B cell (primary cell): Measurements from ENCODE around the gene TMEM106B. TPM values are rescaled to one million over a fixed set of nuclear protein-coding genes. Genes with fewer than 3 reads are reported as not detected.

ENCODE experiments used
- ATAC-seq: fragments of 200-7000 bp; cut with Tn5 transposase; one replicate; pipeline ENCODE4 v1.10.0; 2021; ENCODE audit warnings: low read depth, mild to moderate bottlenecking, moderate number of reproducible peaks, moderate library complexity
- CTCF ChIA-PET: fragments of 350-600 bp; sonication (Branson Sonifier 250); formaldehyde crosslinking; loops from one replicate; lab custom pipeline; 2021; ENCODE audit warnings: antibody characterized with exemption, inconsistent platforms; lab: Charles Lee
- POLR2A ChIA-PET: fragments of 350-600 bp; sonication (Branson Sonifier 250); formaldehyde crosslinking; loops from one replicate; lab custom pipeline; 2021; ENCODE audit warnings: antibody characterized with exemption; lab: Charles Lee
- DNase-seq: peaks from one replicate; pipeline ENCODE4 v3.0.0; 2013
- H2AFZ ChIP-seq: 2 replicates; pipeline ENCODE4 v1.6.1; 2012; ENCODE audit warnings: mild to moderate bottlenecking, low read depth, low read length; ENCODE audit not compliant: insufficient read depth, poor library complexity, severe bottlenecking
- H3K27ac ChIP-seq, 2 donors: 1 replicate in 1 of 2; 2 replicates in 1 of 2; pipeline ENCODE4 v1.5.1; 2012 to 2013; ENCODE audit warnings: low read length in 2 of 2, mild to moderate bottlenecking in 2 of 2, moderate library complexity in 1 of 2
- H3K27me3 ChIP-seq, 4 experiments: fragments of 200-600 bp in 1 of 4; sonication (generic) in 1 of 4; replicated peaks in 1 of 4; 1 replicate in 2 of 4; 2 replicates in 2 of 4; pipeline versions ENCODE4 v1.6.1 to v1.7.0; 2013 to 2016; ENCODE audit warnings: low read length in 3 of 4, mild to moderate bottlenecking in 2 of 4, mixed read lengths in 1 of 4, moderate library complexity in 1 of 4; ENCODE audit not compliant: insufficient read depth in 4 of 4, control insufficient read depth in 3 of 4; ENCODE audit errors: control extremely low read depth in 1 of 4
- H3K36me3 ChIP-seq, 2 experiments: replicated peaks in 1 of 2; 1 replicate in 1 of 2; 2 replicates in 1 of 2; pipeline versions ENCODE4 v1.6.1 to v1.7.1; 2013; ENCODE audit warnings: low read length in 1 of 2; ENCODE audit not compliant: insufficient read depth in 2 of 2, control insufficient read depth in 1 of 2; ENCODE audit errors: control extremely low read depth in 1 of 2, extremely low read depth in 1 of 2
- H3K4me1 ChIP-seq, 2 donors: fragments of 200-600 bp in 1 of 2; sonication (generic) in 1 of 2; 1 replicate in 1 of 2; 2 replicates in 1 of 2; pipeline versions ENCODE4 v1.5.1 to v1.6.1; 2013 to 2017; ENCODE audit warnings: low read length in 2 of 2; ENCODE audit not compliant: control insufficient read depth in 2 of 2, insufficient read depth in 2 of 2
- H3K4me2 ChIP-seq: replicated peaks from 2 replicates; pipeline ENCODE3; 2012; ENCODE audit warnings: mild to moderate bottlenecking, low read depth, low read length; ENCODE audit not compliant: poor library complexity, severe bottlenecking
- H3K4me3 ChIP-seq, 5 experiments: fragments of 200-600 bp in 1 of 5; sonication (generic) in 1 of 5; 1 replicate in 3 of 5; 2 replicates in 2 of 5; pipeline versions ENCODE4 v1.5.1 to v1.7.0; 2011 to 2016; ENCODE audit warnings: low read length in 4 of 5, mild to moderate bottlenecking in 4 of 5, low read depth in 2 of 5, control low read depth in 1 of 5, moderate library complexity in 1 of 5; ENCODE audit not compliant: insufficient read depth in 1 of 5; ENCODE audit errors: control extremely low read depth in 1 of 5, extremely low read depth in 1 of 5
- H3K79me2 ChIP-seq: fragments of 200-600 bp; sonication (generic); one replicate; pipeline ENCODE4 v1.6.0; 2016; ENCODE audit warnings: low read length; ENCODE audit not compliant: control insufficient read depth, insufficient read depth
- H3K9ac ChIP-seq: fragments of 200-600 bp; sonication (generic); 2 replicates; pipeline ENCODE4 v1.6.1; 2017; ENCODE audit warnings: mild to moderate bottlenecking, low read length, moderate library complexity
- H3K9me3 ChIP-seq, 3 donors: one replicate each; pipeline versions ENCODE4 v1.6.1 to v1.7.1; 2013; ENCODE audit warnings: low read length in 2 of 3; ENCODE audit not compliant: control insufficient read depth in 2 of 3, insufficient read depth in 1 of 3; ENCODE audit errors: control extremely low read depth in 1 of 3
- H4K20me1 ChIP-seq: 2 replicates; pipeline ENCODE4 v1.6.0; 2012; ENCODE audit warnings: mild to moderate bottlenecking, low read length; ENCODE audit not compliant: insufficient read depth, control insufficient read depth, poor library complexity, severe bottlenecking
- H3K27ac Mint-ChIP-seq: one replicate; pipeline ENCODE4 v1.8.0; 2021; ENCODE audit warnings: mixed read lengths
- H3K27me3 Mint-ChIP-seq: one replicate; pipeline ENCODE4 v1.8.0; 2021; ENCODE audit warnings: mixed read lengths
- H3K4me1 Mint-ChIP-seq: one replicate; pipeline ENCODE4 v1.8.0; 2021; ENCODE audit warnings: mixed read lengths
- H3K4me3 Mint-ChIP-seq: one replicate; pipeline ENCODE4 v1.8.0; 2021; ENCODE audit warnings: mixed read lengths
- H3K9me3 Mint-ChIP-seq: one replicate; pipeline ENCODE4 v1.8.0; 2022; ENCODE audit warnings: mixed read lengths; ENCODE audit not compliant: insufficient read depth
- CTCF ChIP-seq: fragments of 200-600 bp; IDR thresholded peaks from one replicate; pipeline ENCODE4 v1.8.0; 2022; ENCODE audit warnings: antibody characterized with exemption, mild to moderate bottlenecking
- EZH2 ChIP-seq: IDR thresholded peaks from 2 replicates; pipeline ENCODE4 v1.6.1; 2012; ENCODE audit warnings: borderline replicate concordance, low read depth, mild to moderate bottlenecking, moderate library complexity, low read length; ENCODE audit not compliant: insufficient read depth, poor library complexity, severe bottlenecking
- WGBS: methylation state at CpG from one replicate; pipeline ENCODE4 v1.1.5; 2013; ENCODE audit warnings: missing lambda C conversion rate; ENCODE audit not compliant: insufficient coverage; 5-methylcytosine and 5-hydroxymethylcytosine counted together
- intact Hi-C: fragments of 100-400 bp; cut with micrococcal nuclease; formaldehyde crosslinking; loops from one replicate; pipeline ENCODE4 v1.10.0; 2022
- polyA plus RNA-seq: library from polyadenylated mRNA; depleted of rRNA; stranded (reverse); fragments of >200 nt; gene quantifications from 2 replicates; pipeline ENCODE4 v1.2.3, GENCODE V29; 2012
- total RNA-seq, 2 donors: library from RNA; stranded (reverse); fragments of 120-200 nt in 1 of 2; gene quantifications; 1 replicate in 1 of 2; 2 replicates in 1 of 2; pipeline versions ENCODE4 v1.2.3 to v1.2.4, GENCODE V29; 2013 to 2022

TMEM106B gene
- total and polyA plus RNA-seq, 2 donors (not counting 1 experiment from before 2014, with no cell fraction given) = 8.4 to 28.3 TPM

GRCh38 chr7:12289996-12290395 lies 78.9 kb downstream of the TMEM106B start:
- no peak overlapping the region for H3K27ac ChIP-seq
- H4K20me1 ChIP-seq = no peaks in the 10 kb centered on the region
- no peaks in the 10 kb centered on the region for H3K27me3 ChIP-seq
- peaks cover 7 to 8% of the 10 kb centered on the region in 2 donors for H3K4me1 ChIP-seq
- H3K4me2 ChIP-seq = no peak overlapping the region
- intact Hi-C loops = no loop called here
- DNase-seq = no peak
- TF ChIP-seq EZH2 (no peak), CTCF (no peak)
- no peak for ATAC-seq
- peaks cover 0 to 19% (median 10%) of the 10 kb centered on the region in 3 donors for H3K9me3 ChIP-seq
- H3K9ac ChIP-seq = no peak overlapping the region
- POLR2A ChIA-PET = no interaction called here
- peaks cover 8% of the 10 kb centered on the region for H3K4me1 Mint-ChIP-seq
- peaks cover 6% of the 10 kb centered on the region for H3K27me3 Mint-ChIP-seq
- no peak overlapping the region for H2AFZ ChIP-seq
- H3K79me2 ChIP-seq = no peaks in the 10 kb centered on the region
- 85% methylated on average over 5 of the region's 6 CpGs for WGBS
- CTCF ChIA-PET = no interaction called here
- H3K27ac Mint-ChIP-seq = no peak overlapping the region
- H3K36me3 ChIP-seq = no peaks in the 10 kb centered on the region
- peaks cover 6% of the 10 kb centered on the region for H3K9me3 Mint-ChIP-seq
- H3K4me3 Mint-ChIP-seq = no peak overlapping the region
- H3K4me3 ChIP-seq = no peak overlapping the region

GRCh38 chr7:12290761-12291160 lies 79.7 kb downstream of the TMEM106B start:
- intact Hi-C loops = no loop called here
- no peak overlapping the region for H3K4me3 Mint-ChIP-seq
- no peaks in the 10 kb centered on the region for H3K27me3 ChIP-seq
- CTCF ChIA-PET = no interaction called here
- H3K4me3 ChIP-seq = no peak overlapping the region
- H2AFZ ChIP-seq = no peak overlapping the region
- H3K27ac ChIP-seq = no peak overlapping the region
- H4K20me1 ChIP-seq = no peaks in the 10 kb centered on the region
- peaks cover 9 to 11% of the 10 kb centered on the region in 2 donors for H3K4me1 ChIP-seq
- peaks cover 6% of the 10 kb centered on the region for H3K27me3 Mint-ChIP-seq
- peaks cover 14% of the 10 kb centered on the region for H3K4me1 Mint-ChIP-seq
- no peak for ATAC-seq
- DNase-seq = no peak
- no peak overlapping the region for H3K9ac ChIP-seq
- WGBS = no CpG with 5 or more reads among the region's 1 CpG
- H3K79me2 ChIP-seq = no peaks in the 10 kb centered on the region
- H3K36me3 ChIP-seq = no peaks in the 10 kb centered on the region
- no peak overlapping the region for H3K4me2 ChIP-seq
- TF ChIP-seq EZH2 (no peak), CTCF (no peak)
- H3K9me3 ChIP-seq = peaks cover 0 to 19% (median 10%) of the 10 kb centered on the region in 3 donors
- POLR2A ChIA-PET = no interaction called here
- H3K27ac Mint-ChIP-seq = no peak overlapping the region
- H3K9me3 Mint-ChIP-seq = peaks cover 8% of the 10 kb centered on the region
